HG03378 (cell line): Measurements from ENCODE around the gene ACIN1.

ENCODE experiments used
- ATAC-seq: cut with Tn5 transposase; IDR thresholded peaks from one replicate; pipeline ENCODE4 v1.9.1; 2021; ENCODE audit warnings: mild to moderate bottlenecking, moderate library complexity; ENCODE audit not compliant: unreplicated experiment

ACIN1 gene

GRCh38 chr14:23105348-23105824 lies 10.4 kb upstream of the ACIN1 start:
- ATAC-seq, result no peak

- ATAC-seq, result no peak
These were observed 9.8 kb upstream of the ACIN1 start, which contains the start of gene CIROP for GRCh38 chr14:23104591-23105347. TSS of gene CIROP (minus strand) at chr14:23104989. CDS start at chr14:23104920, 69 bp downstream.

- no peak for ATAC-seq
These were observed 9.2 kb upstream of the ACIN1 start for GRCh38 chr14:23104070-23104590.

GRCh38 chr14:23103581-23103980 lies 8.6 kb upstream of the ACIN1 start:
- no peak for ATAC-seq

DNA sequence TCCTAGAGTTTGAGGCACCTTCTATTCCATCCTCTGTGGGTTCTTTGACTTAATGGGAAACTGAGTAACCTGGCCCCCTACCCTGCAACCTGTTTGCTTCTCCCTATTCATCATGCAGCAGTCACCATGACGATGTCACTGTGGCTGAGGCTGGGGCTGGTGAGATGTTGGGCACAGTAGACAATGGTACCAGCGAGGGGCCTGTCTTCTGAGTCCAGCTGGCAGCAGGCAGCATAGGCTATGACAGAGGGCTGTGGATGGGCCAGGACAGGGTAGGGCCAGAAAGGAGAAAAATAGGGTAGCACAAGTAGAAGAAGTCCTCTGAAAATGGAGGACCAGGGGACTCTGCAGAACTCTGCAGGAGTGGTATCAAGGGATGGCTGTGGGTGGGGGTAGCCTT lies 7.9 kb upstream of the ACIN1 start:
- ATAC-seq, result no peak

DNA sequence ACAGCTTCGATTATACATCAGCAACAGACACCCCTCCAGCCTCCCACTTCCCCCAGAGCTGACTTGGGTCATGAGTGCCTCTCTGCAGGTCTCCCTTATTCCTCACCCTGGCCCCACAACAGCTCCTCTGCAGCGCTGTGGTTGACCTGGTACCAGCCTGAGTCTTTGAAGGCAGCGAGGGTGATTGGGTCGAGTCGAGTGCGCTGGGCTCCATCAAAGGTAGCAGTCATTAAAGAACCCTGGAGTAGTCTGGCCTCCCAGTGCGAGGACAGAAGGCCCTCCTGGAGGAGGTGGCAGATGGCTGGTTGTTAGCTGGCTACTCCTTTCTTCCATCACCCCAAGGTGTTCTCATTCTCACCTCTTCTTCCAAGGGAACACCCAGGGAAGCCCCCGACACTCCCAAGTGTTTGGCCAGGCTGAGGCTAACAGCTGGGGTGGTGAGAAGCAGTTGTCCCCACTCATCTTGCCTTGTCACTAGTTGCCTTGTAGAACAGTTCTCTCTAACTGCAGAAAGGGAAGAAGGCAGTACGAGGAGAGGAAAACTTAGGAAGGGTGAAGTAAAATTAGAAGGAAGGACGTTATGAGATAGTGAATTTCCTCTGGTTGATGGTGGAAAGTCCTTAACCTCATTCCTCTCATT lies 7.2 kb upstream of the ACIN1 start:
- ATAC-seq, result no peak

DNA sequence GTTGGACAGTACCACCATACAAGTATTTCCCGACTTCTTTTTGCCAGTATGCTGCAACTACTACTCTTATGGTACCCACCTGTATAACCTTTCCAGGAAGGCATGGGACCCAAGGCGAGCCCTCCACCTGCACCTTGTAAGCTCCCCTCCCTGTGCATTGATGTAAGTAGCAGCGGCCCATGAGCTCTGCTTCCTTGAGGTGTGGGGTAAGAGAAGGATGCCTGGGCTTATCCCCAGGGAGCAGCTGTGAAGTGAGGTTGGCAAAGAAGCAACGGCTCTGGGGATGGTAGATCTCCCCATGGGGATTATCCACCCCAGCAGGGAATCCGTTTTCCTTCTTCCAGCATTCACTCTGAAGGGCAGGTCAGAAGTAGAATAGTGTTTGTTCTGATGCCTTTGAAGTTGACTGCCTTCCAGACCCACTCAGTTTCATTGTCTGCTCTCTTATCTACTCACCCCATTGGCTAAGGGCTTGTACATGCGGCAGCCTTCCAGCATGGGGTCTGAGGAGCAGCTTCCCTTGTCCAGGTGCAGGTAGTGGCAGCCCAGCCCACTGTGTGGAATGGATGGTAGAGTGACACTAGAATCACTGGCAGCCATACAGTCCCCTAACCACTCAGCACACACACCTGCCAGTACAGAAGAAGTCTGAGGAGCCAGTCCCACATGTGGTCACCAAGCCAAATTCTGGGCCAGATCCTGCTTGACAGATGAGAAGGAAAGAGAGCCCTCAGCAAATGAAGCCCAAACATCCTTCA lies 6.5 kb upstream of the ACIN1 start:
- ATAC-seq, result no peak

DNA sequence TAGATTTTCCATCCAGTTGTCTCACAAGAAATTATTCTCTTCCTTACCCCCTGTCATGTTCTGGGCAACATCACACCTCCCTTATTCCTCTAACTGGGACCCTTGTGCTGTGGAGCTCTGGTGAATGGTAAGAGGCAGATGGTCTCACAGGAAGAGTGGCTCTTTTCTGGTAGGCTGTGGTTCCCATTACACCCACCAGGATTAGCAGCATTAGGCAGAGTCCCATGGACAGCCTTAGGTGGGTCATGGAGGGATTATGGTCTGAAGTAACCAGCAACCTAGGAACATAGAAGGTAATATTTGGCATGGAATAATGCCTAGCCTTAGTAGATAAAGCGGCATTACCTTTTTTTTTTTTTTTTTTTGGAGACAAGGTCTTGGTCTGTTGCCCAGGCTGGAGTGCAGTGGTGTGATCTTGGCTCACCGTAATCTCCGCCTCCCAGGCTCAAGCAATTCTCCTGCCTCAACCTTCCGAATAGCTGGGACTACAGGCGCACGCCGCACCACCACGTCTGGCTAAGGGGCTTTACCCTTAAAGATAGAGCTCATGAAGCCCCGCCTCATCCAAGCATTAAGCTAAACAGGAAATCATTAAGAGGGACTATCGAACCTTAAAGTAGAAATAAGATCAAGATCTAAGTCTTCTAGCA lies 4.4 kb upstream of the ACIN1 start:
- no peak for ATAC-seq

DNA sequence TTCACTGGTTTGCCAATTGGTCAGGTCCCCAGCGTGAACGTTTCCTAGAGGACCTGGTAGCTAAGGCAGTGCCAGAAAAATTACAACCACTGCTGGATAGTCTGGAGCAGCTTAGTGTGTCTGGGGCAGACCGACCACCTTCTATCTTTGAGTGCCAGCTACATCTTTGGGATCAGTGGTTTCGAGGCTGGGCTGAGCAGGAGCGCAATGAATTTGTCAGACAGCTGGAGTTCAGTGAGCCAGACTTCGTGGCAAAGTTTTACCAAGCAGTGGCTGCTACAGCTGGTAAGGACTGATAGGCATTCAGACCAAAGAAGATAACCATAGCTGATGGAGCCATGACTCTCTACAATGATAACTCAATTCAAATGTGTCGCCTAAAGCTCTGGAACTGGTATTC lies 2.9 kb upstream of the ACIN1 start:
- ATAC-seq, result no peak

DNA sequence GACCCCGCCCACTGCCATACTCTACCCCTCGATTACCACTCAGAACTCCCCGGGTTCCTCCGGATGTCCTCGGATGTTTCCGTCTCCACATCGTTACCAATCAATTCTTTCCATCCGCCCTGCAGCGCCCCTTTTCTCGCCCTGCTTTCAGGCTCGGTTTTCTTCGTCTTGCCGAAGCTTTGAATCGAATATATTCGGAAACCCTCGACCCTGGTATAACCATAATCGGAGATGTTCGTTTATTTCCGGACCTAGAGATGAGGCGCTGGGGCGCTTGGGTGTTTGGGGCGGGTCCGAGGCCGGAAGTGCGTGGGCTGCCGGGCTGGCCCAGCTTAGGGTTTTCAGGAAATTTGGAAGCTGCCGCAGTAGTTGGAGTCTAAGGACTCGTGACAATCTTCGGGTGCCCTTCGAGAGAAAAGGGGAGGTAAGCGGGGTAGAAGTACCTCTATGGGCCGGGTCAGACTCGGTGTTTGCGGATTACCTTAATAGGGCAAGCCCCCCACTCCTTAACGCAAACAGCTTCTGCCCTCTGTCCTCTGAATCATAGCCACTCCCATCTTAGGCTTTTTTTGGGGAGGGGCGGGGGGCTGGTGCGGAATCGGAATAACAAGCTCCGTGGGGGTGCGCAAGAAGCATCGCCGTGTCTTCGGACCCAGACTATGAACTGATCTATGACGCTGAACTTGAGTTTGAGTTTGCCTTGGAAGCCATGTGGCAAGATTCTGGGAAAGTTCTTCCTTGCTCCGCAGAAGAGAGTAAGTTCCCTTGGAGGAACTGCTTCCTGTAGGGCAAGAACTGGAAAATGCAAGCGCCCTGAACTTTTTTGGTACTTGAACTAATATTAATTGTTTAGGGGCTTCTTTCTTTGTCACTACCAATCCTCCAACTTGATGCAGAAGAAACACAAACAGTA lies 516 bp upstream of the ACIN1 start, which contains the start of gene C14orf119:
Gene C14orf119 (plus strand): TSS at position 310 of the 913 bp plus-strand sequence. CDS start 2,154 bp downstream, outside the sequence.
- ATAC-seq, result peak; percentile 95

- no peak for ATAC-seq
These were observed 808 bp downstream of the ACIN1 start for GRCh38 chr14:23093991-23094665.

- ATAC-seq, result no peak
These were observed 1.4 kb downstream of the ACIN1 start for GRCh38 chr14:23093526-23093925.

- no peak for ATAC-seq
These were observed 1.8 kb downstream of the ACIN1 start for GRCh38 chr14:23093104-23093503.

- ATAC-seq, result no peak
These were observed 3.4 kb downstream of the ACIN1 start for GRCh38 chr14:23091294-23092225.

GRCh38 chr14:23090254-23090636 lies 4.7 kb downstream of the ACIN1 start:
- ATAC-seq, result no peak

DNA sequence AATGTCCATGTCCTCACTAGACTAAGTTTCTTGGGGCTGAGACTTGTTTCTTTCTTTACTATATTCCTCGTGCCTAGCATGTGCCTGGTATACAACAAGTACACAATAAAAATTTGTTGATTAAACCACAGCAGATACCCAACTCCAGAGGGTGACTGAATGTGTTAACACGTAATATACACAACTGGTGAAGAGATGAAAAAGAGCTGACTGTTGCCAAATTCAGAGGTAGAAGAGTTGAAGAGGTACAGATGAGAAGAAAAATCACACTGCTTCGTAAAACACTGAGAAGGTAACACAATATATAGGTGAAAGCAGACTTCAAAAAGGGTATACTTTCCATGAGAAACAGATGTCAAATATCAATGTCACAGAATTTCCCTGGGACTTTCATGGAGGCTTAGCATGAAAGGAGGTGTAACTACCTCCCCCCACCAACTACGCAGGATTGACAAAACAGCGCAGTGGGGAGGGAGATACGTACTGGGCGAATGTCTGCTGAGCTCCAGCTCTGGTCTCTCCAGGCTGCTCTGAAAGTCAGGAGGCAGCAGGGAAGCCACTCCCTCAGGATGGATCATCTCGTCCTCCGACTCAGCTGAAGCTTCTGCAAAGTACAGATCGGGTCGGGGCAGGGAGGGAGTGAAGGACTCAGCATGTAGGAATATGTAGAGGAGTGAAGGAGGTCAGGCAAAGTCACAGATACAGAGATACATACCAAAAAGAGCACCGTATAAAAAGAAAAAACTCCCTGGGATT lies 5.3 kb downstream of the ACIN1 start:
- no peak for ATAC-seq

GRCh38 chr14:23086565-23086964 lies 8.4 kb downstream of the ACIN1 start:
- no peak for ATAC-seq
